Mucosa of descending colon (tissue), 3 donors: ENCODE data around the gene COL7A1. TPM values are rescaled to one million over a fixed set of nuclear protein-coding genes. Genes with fewer than 3 reads are reported as not detected.

ENCODE experiments used
- ATAC-seq: fragments of 200-7000 bp; cut with Tn5 transposase; one replicate; pipeline ENCODE4 v1.9.1; 2020; ENCODE audit warnings: mild to moderate bottlenecking, moderate library complexity
- DNase-seq, 3 donors: peaks; one replicate each; pipeline ENCODE4 v3.0.0-alpha.2; 2020
- H3K36me3 ChIP-seq: fragments of 200-600 bp; one replicate; pipeline ENCODE4 v1.8.0; 2021; ENCODE audit warnings: low read depth, mild to moderate bottlenecking
- H3K4me1 ChIP-seq: fragments of 200-600 bp; one replicate; pipeline ENCODE4 v1.8.0; 2021; ENCODE audit warnings: low read depth, mild to moderate bottlenecking
- H3K4me3 ChIP-seq: fragments of 200-600 bp; one replicate; pipeline ENCODE4 v1.8.0; 2021; ENCODE audit warnings: mild to moderate bottlenecking
- H3K9me3 ChIP-seq: fragments of 200-600 bp; one replicate; pipeline ENCODE4 v1.8.0; 2021; ENCODE audit warnings: mild to moderate bottlenecking
- CTCF ChIP-seq: fragments of 200-600 bp; IDR thresholded peaks from one replicate; pipeline ENCODE4 v1.8.0; 2022; ENCODE audit warnings: antibody characterized with exemption, mild to moderate bottlenecking
- intact Hi-C, 2 donors: fragments of 100-400 bp; cut with DNase I in 1 of 2; cut with micrococcal nuclease in 1 of 2; formaldehyde crosslinking; loops; one replicate each; pipeline versions ENCODE4 v1.11.0 to v1.11.1; 2022; cut with DNase I, micrococcal nuclease
- total RNA-seq, 3 donors: library from RNA; stranded (reverse); fragmentation: NEBNext Ultra II Directional in 2 of 3; extraction: Animal tissue kit (Norgen Biotek cat#: 25700) in 2 of 3; gene quantifications; one replicate each; pipeline versions ENCODE4 v1.2.1 to v1.2.4, GENCODE V29; 2021 to 2023
- donor health status: DM: no; HTN: no; CAD: no; lungs with moderate emphysema.
- donor health status: DM: no; HTN: no; CAD: no.
- donor health status: DM: no; HTN: yes; CAD: no.

The COL7A1 gene
- total RNA-seq, 3 donors from 2014 or later: 2.8 to 6.8 (median 3.9) TPM

- TF ChIP-seq CTCF: no peak
- Histone ChIP-seq H3K4me1 (no peaks in the 10 kb centered on the region), H3K36me3 (no peaks in the 10 kb centered on the region), H3K9me3 (no peaks in the 10 kb centered on the region), H3K4me3 (no peak overlapping the region)
- intact Hi-C loops: no loop called here
- DNase-seq (no peak), ATAC-seq (no peak)
Observed at GRCh38 chr3:48587686-48588085, 7.4 kb downstream of the COL7A1 start.

- intact Hi-C loops: no loop called here
- no peak overlapping the region for H3K4me3 ChIP-seq
- TF ChIP-seq CTCF: no peak
- H3K36me3 ChIP-seq: no peaks in the 10 kb centered on the region
- ATAC-seq (no peak), DNase-seq (no peak)
- no peaks in the 10 kb centered on the region for H3K9me3 ChIP-seq
- H3K4me1 ChIP-seq: no peaks in the 10 kb centered on the region
Observed at GRCh38 chr3:48585411-48585810, 9.7 kb downstream of the COL7A1 start.

GRCh38 chr3:48584836-48585235 is 10.3 kb downstream of the COL7A1 start:
- H3K4me1 ChIP-seq: no peaks in the 10 kb centered on the region
- no peaks in the 10 kb centered on the region for H3K9me3 ChIP-seq
- H3K4me3 ChIP-seq: no peak overlapping the region
- no peak for ATAC-seq
- no peak for DNase-seq
- intact Hi-C loops: no loop called here
- H3K36me3 ChIP-seq: no peaks in the 10 kb centered on the region
- TF ChIP-seq CTCF: no peak

- H3K36me3 ChIP-seq: no peaks in the 10 kb centered on the region
- intact Hi-C loops: no loop called here
- ATAC-seq: no peak
- no peak for TF ChIP-seq CTCF
- H3K9me3 ChIP-seq: no peaks in the 10 kb centered on the region
- H3K4me1 ChIP-seq: no peaks in the 10 kb centered on the region
- no peak overlapping the region for H3K4me3 ChIP-seq
- DNase-seq: no peak
Observed at GRCh38 chr3:48581621-48582481, 13.3 kb downstream of the COL7A1 start.

- H3K36me3 ChIP-seq: no peaks in the 10 kb centered on the region
- no peak for ATAC-seq
- no peak overlapping the region for H3K4me3 ChIP-seq
- no peaks in the 10 kb centered on the region for H3K9me3 ChIP-seq
- no peak for DNase-seq
- no peak for TF ChIP-seq CTCF
- H3K4me1 ChIP-seq: no peaks in the 10 kb centered on the region
- intact Hi-C loops: no loop called here
Observed at GRCh38 chr3:48576647-48577046, 18.5 kb downstream of the COL7A1 start.
